GM20431 (cell line): ENCODE measurements around the gene CDYL2.
"Not testable (repeated sequence)": the region's sequence is repeated elsewhere in the genome, so short reads cannot be mapped to it uniquely, and the experiment has no call there.

Experiments used
- in situ Hi-C: fragments of 300-500 bp; cut with MseI, MboI; formaldehyde crosslinking; loops from one replicate; pipeline ENCODE4 v1.15.0; 2020; ENCODE audit warnings: low sequenced_read_pairs; ENCODE audit not compliant: unreplicated experiment

CDYL2 gene

DNA sequence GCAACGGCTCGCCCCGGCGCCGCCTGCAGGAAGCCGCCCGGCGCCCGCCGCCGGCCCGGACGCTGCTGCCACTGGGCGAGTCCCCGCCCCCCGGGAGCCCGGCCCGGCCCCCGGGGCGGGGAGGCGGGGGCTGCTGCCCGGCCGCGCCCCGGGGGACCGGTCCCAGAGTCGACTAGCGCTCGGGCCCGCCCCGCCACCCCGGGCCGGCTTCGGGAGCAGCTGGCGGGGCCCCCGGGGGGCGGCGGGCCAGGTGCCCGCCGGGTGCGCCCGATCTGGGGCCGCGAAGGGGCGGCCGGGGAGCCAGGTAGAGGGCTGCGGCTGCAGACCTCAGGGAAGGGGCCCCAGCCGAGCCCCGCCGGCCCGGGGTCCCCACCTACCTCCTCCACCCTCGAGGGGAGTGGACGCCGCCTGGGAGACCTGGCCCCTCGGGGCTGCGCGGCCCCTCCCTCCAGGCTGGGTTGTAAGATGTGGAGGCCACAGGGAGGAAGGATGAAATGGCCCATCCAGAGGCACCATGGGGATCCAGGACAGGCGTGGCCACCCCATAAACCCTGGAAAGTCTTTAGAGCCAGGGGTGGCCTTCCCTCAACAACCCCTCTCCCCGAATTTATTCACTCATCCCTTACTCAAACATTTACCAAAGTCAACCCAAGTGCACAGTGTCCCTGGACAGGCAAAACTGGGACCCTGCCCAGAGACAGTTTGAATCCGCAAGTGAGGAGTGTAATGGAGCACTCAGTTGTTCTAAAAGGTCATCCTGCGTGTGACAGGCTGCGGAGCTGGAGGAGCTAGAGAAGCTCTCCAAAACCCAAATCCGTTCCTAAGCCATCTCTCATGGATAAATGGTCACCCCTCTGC, at the start of gene CDYL2:
Gene CDYL2, minus strand, starts transcription at position 73 of the 858 bp plus-strand sequence. CDS start 425 bp downstream, outside the sequence.
- in situ Hi-C loops = no loop called here

- in situ Hi-C loops = no loop called here
These were observed 48.0 kb upstream of the CDYL2 start for GRCh38 chr16:80852261-80852872.

DNA sequence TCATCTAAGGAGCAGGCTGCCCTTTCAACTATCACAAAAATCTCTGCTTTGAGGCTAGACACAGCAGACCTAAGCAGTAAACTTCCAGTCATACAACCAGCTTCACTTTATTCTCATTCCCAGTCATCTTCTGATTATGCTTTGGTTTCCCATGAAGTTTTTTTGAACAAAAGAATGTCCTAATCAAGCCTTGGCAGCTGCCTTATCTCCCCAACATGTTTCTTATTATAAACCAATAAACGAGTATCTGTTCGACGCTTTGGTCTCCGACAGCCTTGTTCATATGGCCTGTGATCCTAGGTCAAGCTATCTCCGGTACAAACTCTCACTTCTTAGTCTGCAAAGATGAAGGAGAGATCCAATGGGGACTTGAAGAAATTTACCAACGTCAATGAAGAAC, 47.4 kb upstream of the CDYL2 start:
- in situ Hi-C loops = no loop called here

DNA sequence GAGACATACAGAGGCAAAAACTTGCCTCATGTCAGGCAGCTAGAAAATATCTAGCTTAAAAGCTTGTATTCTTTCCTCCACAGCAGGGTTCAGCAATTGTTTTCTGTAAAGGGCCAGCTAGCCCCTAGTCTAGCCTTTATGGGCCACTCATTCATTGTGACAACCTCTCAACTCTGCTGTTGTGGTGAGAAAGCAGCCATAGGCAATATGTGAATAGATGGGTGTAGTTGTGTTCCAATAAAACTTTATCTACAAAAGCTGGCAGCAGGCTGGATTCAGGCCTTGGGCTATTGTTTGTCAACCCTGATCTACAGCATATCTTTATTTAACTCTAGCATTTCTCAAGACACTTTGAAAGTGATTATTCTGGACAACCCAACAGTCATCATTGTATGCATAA, 46.4 kb upstream of the CDYL2 start:
- in situ Hi-C loops = no loop called here

DNA sequence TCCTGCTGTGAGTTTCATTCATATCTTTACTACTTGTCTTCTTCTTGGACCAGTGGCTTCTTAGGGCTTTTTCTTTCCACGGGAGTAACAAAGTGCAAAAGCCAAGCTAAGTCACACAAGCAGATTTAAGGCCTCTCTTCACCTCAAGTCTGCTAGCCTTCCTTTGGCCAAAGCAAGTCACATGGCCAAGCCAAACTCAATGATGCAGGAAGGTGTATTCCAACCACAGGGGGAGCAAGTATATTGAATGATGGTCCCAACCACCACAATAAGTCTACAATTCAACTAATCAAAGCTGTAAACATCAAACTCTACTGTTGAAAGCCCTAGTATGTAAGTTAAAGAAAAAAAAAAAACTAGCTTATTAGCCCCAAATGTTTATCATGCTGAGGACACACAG, 44.5 kb upstream of the CDYL2 start:
- in situ Hi-C loops = no loop called here

GRCh38 chr16:80846680-80847079, 42.3 kb upstream of the CDYL2 start:
- in situ Hi-C loops = no loop called here

DNA sequence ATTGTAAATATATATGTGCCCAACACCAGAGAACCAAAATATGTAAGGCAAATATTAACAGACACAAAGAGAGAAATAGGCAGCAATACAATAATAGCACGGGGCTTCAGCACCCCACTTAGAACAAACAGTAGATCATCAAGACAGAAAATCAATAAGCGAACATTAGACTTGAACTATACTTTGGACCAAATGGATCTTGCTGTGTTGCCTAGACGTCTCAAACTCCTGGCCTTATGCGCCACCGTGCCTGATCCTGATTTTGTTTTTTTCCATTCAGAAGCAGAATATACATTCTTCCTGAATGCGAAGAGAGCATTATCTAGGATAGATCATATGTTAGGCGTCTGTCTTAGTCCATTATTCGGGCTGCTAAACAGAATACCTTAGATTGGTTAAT, 41.9 kb upstream of the CDYL2 start:
- in situ Hi-C loops = no loop called here

- in situ Hi-C loops = no loop called here
These were observed 40.0 kb upstream of the CDYL2 start for GRCh38 chr16:80844395-80844794.

DNA sequence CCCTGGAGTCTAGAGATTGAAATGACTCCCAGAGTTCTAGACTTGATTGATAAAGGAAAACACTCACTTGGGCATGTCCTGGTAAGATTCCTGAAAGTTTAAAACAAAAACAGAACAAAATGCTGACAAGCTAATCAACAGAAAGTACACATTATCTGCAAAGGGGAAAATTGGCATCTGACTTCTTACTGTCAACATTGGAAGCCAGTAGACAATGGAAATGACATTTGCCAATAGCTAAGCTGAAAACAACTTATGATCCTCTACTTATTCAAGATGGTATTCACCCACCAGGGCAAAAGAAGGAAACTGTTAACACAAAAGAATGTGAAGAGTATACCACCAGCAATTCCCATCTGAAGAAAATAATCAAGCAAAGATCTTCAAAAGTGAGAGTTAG, 36.8 kb upstream of the CDYL2 start:
- in situ Hi-C loops = no loop called here

- in situ Hi-C loops = no loop called here
These were observed 33.2 kb upstream of the CDYL2 start for GRCh38 chr16:80837533-80838147.

DNA sequence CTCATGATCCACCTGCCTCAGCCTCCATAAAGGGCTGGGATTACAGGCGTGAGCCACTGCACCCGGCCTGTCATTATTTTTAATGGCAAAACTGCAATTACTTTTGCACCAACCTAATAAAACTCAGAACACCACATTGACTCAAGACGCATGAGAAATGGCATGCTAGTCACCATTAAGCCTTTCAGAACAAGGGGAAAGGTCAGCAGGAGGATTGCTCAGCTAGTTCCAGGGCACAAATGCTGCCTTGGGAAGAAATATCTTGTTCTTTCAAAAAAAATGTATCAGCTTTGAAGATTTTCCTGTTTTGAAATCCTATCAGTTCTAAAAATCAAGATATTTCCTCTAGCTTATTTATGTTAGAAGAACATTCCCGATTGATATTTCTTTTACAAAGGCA, 32.4 kb upstream of the CDYL2 start:
- in situ Hi-C loops = no loop called here

GRCh38 chr16:80836202-80836601, 31.8 kb upstream of the CDYL2 start:
- in situ Hi-C loops = no loop called here

- in situ Hi-C loops = no loop called here
These were observed 26.6 kb upstream of the CDYL2 start for GRCh38 chr16:80831039-80831438.

- in situ Hi-C loops = no loop called here
These were observed 24.1 kb upstream of the CDYL2 start for GRCh38 chr16:80828495-80828894.

DNA sequence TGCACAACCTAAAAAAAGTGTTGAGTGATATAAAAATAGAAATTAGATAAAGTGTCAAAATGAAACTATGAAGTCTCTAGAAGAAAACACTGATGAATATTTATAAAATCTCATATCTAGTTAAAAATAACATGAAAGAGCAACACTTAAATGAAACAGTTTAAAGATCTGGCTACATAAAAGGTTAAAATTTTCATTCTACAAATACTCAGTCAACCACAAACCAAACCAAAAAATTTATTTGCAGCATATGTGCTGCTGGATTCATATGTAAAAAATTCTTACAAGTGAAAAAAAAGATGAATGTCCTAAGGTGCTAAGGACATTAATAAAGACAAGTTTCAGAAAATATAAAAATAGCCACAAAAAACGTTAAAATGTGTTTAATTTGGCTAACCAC, 22.6 kb upstream of the CDYL2 start:
- in situ Hi-C loops = no loop called here

GRCh38 chr16:80825365-80825758, 21.0 kb upstream of the CDYL2 start:
- in situ Hi-C loops = no loop called here

DNA sequence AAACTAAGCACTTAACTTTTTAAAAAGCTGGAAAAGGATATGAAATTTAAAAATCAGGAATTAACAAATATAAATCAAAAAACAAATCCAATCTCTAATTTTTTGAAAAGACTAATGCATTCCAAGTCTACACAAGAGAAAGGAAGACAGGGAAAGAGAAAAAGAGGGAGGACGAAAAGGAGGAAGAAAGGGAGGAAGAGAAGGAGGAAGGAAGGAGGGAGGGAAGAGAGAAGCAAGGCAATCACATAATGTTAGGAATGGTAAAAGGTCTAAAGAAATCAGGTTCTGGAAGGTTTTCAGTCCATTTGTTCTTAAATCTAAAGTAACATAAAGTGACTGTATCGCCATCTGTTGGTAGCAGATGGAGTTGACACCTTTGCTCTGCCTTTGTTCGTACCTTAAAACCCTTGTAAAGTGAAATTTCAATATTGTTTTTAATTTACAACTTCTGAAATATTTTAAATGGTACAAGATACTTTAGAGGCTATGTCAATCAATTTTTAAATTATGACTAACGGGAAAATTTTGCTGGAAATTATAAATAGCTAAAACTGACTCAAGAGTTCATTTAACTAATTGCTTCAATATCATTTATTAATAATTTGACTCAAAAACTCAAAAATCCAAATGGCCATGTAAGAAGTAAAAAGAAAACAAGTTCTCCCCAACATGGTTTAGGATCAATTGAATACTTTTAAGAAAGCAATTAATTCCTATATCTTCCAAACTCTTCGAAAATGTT, 20.4 kb upstream of the CDYL2 start:
- in situ Hi-C loops = no loop called here

DNA sequence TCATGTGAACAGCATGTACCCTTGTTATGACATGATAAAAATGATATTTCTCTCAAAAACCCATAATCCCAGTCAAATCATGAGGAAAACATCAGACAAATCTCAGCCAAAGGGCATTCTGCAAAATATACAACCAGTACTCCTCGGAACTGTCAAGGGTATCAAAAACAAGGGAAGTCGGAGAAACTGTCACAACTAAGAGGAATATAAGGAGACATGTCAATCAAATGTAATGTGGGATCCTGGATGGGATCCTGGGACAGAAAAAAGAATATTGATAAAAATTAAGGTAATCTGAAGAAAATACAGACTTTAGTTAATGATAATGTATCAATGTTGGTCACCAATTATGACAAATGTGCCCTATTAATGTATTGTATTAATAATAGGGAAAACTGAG, 15.6 kb upstream of the CDYL2 start:
- in situ Hi-C loops = no loop called here

- in situ Hi-C loops = no loop called here
These were observed 12.0 kb upstream of the CDYL2 start for GRCh38 chr16:80816356-80816755.

GRCh38 chr16:80815278-80815677, 10.9 kb upstream of the CDYL2 start:
- in situ Hi-C loops = not testable (repeated sequence)

GRCh38 chr16:80812593-80812992, 8.2 kb upstream of the CDYL2 start:
- in situ Hi-C loops = no loop called here
